Liver (tissue), 9 donors: ENCODE measurements around the gene UCP2. TPM values are rescaled to one million over a fixed set of nuclear protein-coding genes. Genes with fewer than 3 reads are reported as not detected.

Experiments used
- DNase-seq: peaks from one replicate; pipeline ENCODE4 v3.0.0-alpha.2; 2017; ENCODE audit warnings: low spot score
- H3K27ac ChIP-seq, 2 donors: one replicate each; pipeline ENCODE4 v1.7.0; 2013; ENCODE audit warnings: inconsistent platforms in 2 of 2, low read length in 2 of 2, control low read depth in 1 of 2, low read depth in 1 of 2, mild to moderate bottlenecking in 1 of 2
- H3K27me3 ChIP-seq, 4 donors: one replicate each; pipeline versions ENCODE4 v1.6.1 to v1.7.0; 2013; ENCODE audit warnings: low read length in 3 of 4, inconsistent platforms in 1 of 4, mild to moderate bottlenecking in 1 of 4, moderate library complexity in 1 of 4; ENCODE audit not compliant: control insufficient read depth in 4 of 4, insufficient read depth in 4 of 4
- H3K36me3 ChIP-seq, 4 donors: one replicate each; pipeline versions ENCODE4 v1.6.1 to v1.7.0; 2013; ENCODE audit warnings: low read length in 3 of 4, mild to moderate bottlenecking in 3 of 4, low read depth in 1 of 4, moderate library complexity in 1 of 4; ENCODE audit not compliant: control insufficient read depth in 4 of 4, insufficient read depth in 3 of 4
- H3K4me1 ChIP-seq, 4 donors: one replicate each; pipeline versions ENCODE4 v1.6.1 to v1.7.0; 2013; ENCODE audit warnings: low read length in 3 of 4, mild to moderate bottlenecking in 3 of 4, moderate library complexity in 1 of 4; ENCODE audit not compliant: control insufficient read depth in 4 of 4, insufficient read depth in 4 of 4
- H3K4me3 ChIP-seq, 3 donors: one replicate each; pipeline versions ENCODE4 v1.6.1 to v1.7.0; 2013; ENCODE audit warnings: low read length in 3 of 3, control low read depth in 1 of 3, low read depth in 1 of 3, mild to moderate bottlenecking in 1 of 3
- H3K9ac ChIP-seq, 2 donors: one replicate each; pipeline ENCODE4 v1.7.0; 2013; ENCODE audit warnings: low read length in 2 of 2, mild to moderate bottlenecking in 2 of 2, moderate library complexity in 2 of 2, control low read depth in 1 of 2, low read depth in 1 of 2
- H3K9me3 ChIP-seq, 4 donors: one replicate each; pipeline versions ENCODE4 v1.6.1 to v1.7.0; 2013; ENCODE audit warnings: low read length in 3 of 4; ENCODE audit not compliant: control insufficient read depth in 4 of 4
- ATF3 ChIP-seq: IDR thresholded peaks from 2 replicates; pipeline ENCODE4 v1.6.1; 2016; ENCODE audit warnings: antibody characterized with exemption
- EGR1 ChIP-seq, 2 donors: IDR thresholded peaks; 2 replicates each; pipeline ENCODE4 v1.6.1; 2016 to 2018; ENCODE audit warnings: antibody characterized with exemption in 2 of 2, low read depth in 2 of 2
- FOXA1 ChIP-seq: IDR thresholded peaks from 2 replicates; pipeline ENCODE4 v1.6.1; 2016; ENCODE audit warnings: antibody characterized with exemption
- FOXA2 ChIP-seq: IDR thresholded peaks from 2 replicates; pipeline ENCODE4 v1.6.1; 2016; ENCODE audit warnings: antibody characterized with exemption
- GABPA ChIP-seq, 2 donors: IDR thresholded peaks in 1 of 2; conservative IDR thresholded peaks in 1 of 2; 2 replicates each; pipeline ENCODE4 v1.6.1; 2016; ENCODE audit warnings: antibody characterized with exemption in 2 of 2, mild to moderate bottlenecking in 1 of 2, moderate library complexity in 1 of 2
- HNF4A ChIP-seq, 2 donors: conservative IDR thresholded peaks; 2 replicates each; pipeline ENCODE4 v1.6.1; 2016; ENCODE audit warnings: antibody characterized with exemption in 2 of 2, mild to moderate bottlenecking in 2 of 2
- HNF4G ChIP-seq: IDR thresholded peaks from 2 replicates; pipeline ENCODE4 v1.6.1; 2016; ENCODE audit warnings: antibody characterized with exemption
- JUND ChIP-seq, 2 donors: IDR thresholded peaks; 2 replicates each; pipeline ENCODE4 v1.6.1; 2016; ENCODE audit warnings: antibody characterized with exemption in 2 of 2
- MAX ChIP-seq: IDR thresholded peaks from 2 replicates; pipeline ENCODE4 v1.6.1; 2016; ENCODE audit warnings: antibody characterized with exemption
- NR2F2 ChIP-seq: IDR thresholded peaks from 2 replicates; pipeline ENCODE4 v1.6.1; 2016; ENCODE audit warnings: antibody characterized with exemption
- RAD21 ChIP-seq, 2 donors: IDR thresholded peaks; 2 replicates each; pipeline ENCODE4 v1.6.1; 2016; ENCODE audit warnings: antibody characterized with exemption in 2 of 2, mild to moderate bottlenecking in 2 of 2
- REST ChIP-seq: IDR thresholded peaks from 2 replicates; pipeline ENCODE4 v1.6.1; 2016; ENCODE audit warnings: antibody characterized with exemption, mild to moderate bottlenecking
- RXRA ChIP-seq, 2 donors: IDR thresholded peaks; 2 replicates each; pipeline ENCODE4 v1.6.1; 2017 to 2018; ENCODE audit warnings: antibody characterized with exemption in 2 of 2, mild to moderate bottlenecking in 1 of 2
- SP1 ChIP-seq: IDR thresholded peaks from 2 replicates; pipeline ENCODE4 v1.6.1; 2018; ENCODE audit warnings: antibody characterized with exemption, mild to moderate bottlenecking
- TAF1 ChIP-seq: conservative IDR thresholded peaks from 2 replicates; pipeline ENCODE4 v1.6.1; 2016; ENCODE audit warnings: antibody characterized with exemption, mild to moderate bottlenecking
- YY1 ChIP-seq: IDR thresholded peaks from 2 replicates; pipeline ENCODE4 v1.6.1; 2016; ENCODE audit warnings: antibody characterized with exemption, mild to moderate bottlenecking
- ZBTB33 ChIP-seq: IDR thresholded peaks from 2 replicates; pipeline ENCODE4 v1.6.1; 2016; ENCODE audit warnings: antibody characterized with exemption
- WGBS: extraction: QIAGEN DNeasy Blood & Tissue Kit; methylation state at CpG from one replicate; pipeline ENCODE4 v1.1.7; 2013; 5-methylcytosine and 5-hydroxymethylcytosine counted together
- polyA plus RNA-seq, 2 donors: library from polyadenylated mRNA; stranded (reverse) in 1 of 2; unstranded in 1 of 2; fragments of 200-250 nt in 1 of 2; fragments of >200 nt in 1 of 2; fragmentation: Nextera tagmentation in 1 of 2; extraction: Ambion mirVana in 1 of 2; gene quantifications; one replicate each; pipeline versions ENCODE4 v1.2.1 to v1.2.3, GENCODE V29; 2013 to 2015
- total RNA-seq, 2 donors: library from RNA; depleted of rRNA; stranded (reverse); fragments of >200 nt; gene quantifications; one replicate each; pipeline ENCODE4 v1.2.3, GENCODE V29; 2014
- TF ChIP-seq, protein P1 (sequence below): fragments of 150-350 bp; IDR thresholded peaks from 2 replicates; pipeline ENCODE4 v1.5.1; 2017; ENCODE audit warnings: improper control_type of control experiment, low read depth, low read length; ENCODE audit not compliant: missing input control
- donor health status: healthy.
- donor health status: healthy.
- donor health status: healthy.
- donor health status: healthy.
- donor health status: healthy.

The UCP2 gene
- total and polyA plus RNA-seq, 4 donors: 10.4 to 137 (median 13.6) TPM

DNA sequence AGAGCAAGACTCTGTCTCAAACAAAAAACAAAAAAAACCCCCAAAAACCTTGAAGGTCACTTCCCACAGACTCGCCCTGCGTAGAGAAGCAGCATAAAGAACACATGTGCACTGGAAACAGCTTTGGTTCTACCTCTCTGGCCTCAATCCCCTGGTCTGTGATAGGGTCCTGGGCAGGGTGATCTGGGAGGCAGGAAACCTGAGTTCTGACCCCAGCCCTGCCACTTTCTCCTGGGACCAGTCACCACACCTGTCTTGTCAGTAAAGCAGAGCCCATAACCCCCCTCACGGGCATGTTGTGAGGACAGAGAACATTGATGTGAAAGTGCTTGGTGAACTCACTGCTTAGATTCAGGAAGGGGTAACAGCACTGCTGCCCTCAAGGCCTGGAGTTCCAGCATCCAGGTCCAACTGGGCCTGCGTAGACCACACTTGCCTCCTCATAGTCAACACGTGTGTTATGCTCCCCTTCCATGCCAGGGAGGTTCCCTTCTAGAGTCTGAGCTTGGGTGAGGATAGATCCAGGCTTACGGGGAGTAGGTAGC, 11.4 kb downstream of the UCP2 start (continued):
- no peak for TF ChIP-seq REST
- TF ChIP-seq FOXA1: no peak
- TF ChIP-seq, protein P1, sequence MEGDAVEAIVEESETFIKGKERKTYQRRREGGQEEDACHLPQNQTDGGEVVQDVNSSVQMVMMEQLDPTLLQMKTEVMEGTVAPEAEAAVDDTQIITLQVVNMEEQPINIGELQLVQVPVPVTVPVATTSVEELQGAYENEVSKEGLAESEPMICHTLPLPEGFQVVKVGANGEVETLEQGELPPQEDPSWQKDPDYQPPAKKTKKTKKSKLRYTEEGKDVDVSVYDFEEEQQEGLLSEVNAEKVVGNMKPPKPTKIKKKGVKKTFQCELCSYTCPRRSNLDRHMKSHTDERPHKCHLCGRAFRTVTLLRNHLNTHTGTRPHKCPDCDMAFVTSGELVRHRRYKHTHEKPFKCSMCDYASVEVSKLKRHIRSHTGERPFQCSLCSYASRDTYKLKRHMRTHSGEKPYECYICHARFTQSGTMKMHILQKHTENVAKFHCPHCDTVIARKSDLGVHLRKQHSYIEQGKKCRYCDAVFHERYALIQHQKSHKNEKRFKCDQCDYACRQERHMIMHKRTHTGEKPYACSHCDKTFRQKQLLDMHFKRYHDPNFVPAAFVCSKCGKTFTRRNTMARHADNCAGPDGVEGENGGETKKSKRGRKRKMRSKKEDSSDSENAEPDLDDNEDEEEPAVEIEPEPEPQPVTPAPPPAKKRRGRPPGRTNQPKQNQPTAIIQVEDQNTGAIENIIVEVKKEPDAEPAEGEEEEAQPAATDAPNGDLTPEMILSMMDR: no peak

GRCh38 chr11:73969991-73970800, 12.4 kb downstream of the UCP2 start:
- H3K36me3 ChIP-seq: no peaks in the 10 kb centered on the region
- H3K4me3 ChIP-seq: no peak overlapping the region
- no peaks in the 10 kb centered on the region for H3K9me3 ChIP-seq
- 82% methylated on average over 13 of the region's 13 CpGs for WGBS
- H3K27me3 ChIP-seq: no peaks in the 10 kb centered on the region
- no peak overlapping the region for H3K9ac ChIP-seq
- no peaks in the 10 kb centered on the region for H3K4me1 ChIP-seq
- DNase-seq: peak; percentile 69
- TF ChIP-seq ZBTB33: no peak
- TF ChIP-seq HNF4G: no peak
- no peak for TF ChIP-seq GABPA (IDR thresholded peaks at IDR 0.05 in 1 of 2, conservative IDR thresholded peaks at IDR 0.05 in 1 of 2)
- no peak for TF ChIP-seq YY1
- no peak for TF ChIP-seq EGR1 (IDR thresholded peaks at IDR 0.05; ENCODE audit: low read depth in 2 of 2)
- no peak for TF ChIP-seq RXRA (IDR thresholded peaks at IDR 0.05)
- no peak for TF ChIP-seq MAX
- no peak for TF ChIP-seq HNF4A (conservative IDR thresholded peaks at IDR 0.05)
- TF ChIP-seq JUND (IDR thresholded peaks at IDR 0.05): no peak
- TF ChIP-seq NR2F2: no peak
- TF ChIP-seq, protein P1: no peak
- no peak for TF ChIP-seq TAF1
- no peak for TF ChIP-seq REST
- no peak for TF ChIP-seq SP1
- TF ChIP-seq FOXA2: no peak
- TF ChIP-seq ATF3: no peak
- no peak for TF ChIP-seq FOXA1
- no peak for TF ChIP-seq RAD21 (IDR thresholded peaks at IDR 0.05)
- H3K27ac ChIP-seq: no peak overlapping the region
